Nephron progenitor cell (in vitro differentiated cells): ENCODE data around the gene ABLIM1.

Source experiments
- DNase-seq: peaks from one replicate; pipeline ENCODE4 v3.0.0; 2021
- H3K27ac Mint-ChIP-seq: 2 replicates; pipeline ENCODE4 v1.8.0; 2021; ENCODE audit warnings: mild to moderate bottlenecking, moderate library complexity, mixed read lengths
- H3K27me3 Mint-ChIP-seq: 2 replicates; pipeline ENCODE4 v1.8.0; 2021; ENCODE audit warnings: mild to moderate bottlenecking, low read depth, mixed read lengths; ENCODE audit not compliant: poor library complexity
- H3K36me3 Mint-ChIP-seq: 2 replicates; pipeline ENCODE4 v1.8.0; 2021; ENCODE audit warnings: low read depth, mixed read lengths
- H3K4me1 Mint-ChIP-seq: 2 replicates; pipeline ENCODE4 v1.8.0; 2021; ENCODE audit warnings: mixed read lengths
- H3K4me3 Mint-ChIP-seq: 2 replicates; pipeline ENCODE4 v1.8.0; 2021; ENCODE audit warnings: mild to moderate bottlenecking, moderate library complexity, mixed read lengths
- H3K9me3 Mint-ChIP-seq: 2 replicates; pipeline ENCODE4 v1.8.0; 2021; ENCODE audit warnings: mild to moderate bottlenecking, moderate library complexity, mixed read lengths
- TF ChIP-seq, protein P1 (sequence below): fragments of 200-600 bp; sonication (generic); IDR thresholded peaks from 2 replicates; pipeline ENCODE4 v1.5.0; 2021; ENCODE audit warnings: antibody characterized with exemption

ABLIM1 gene

GRCh38 chr10:114431414-114432135 is 226.5 kb downstream of the ABLIM1 start:
- no peak overlapping the region for H3K4me3 Mint-ChIP-seq
- H3K27ac Mint-ChIP-seq: no peak overlapping the region
- TF ChIP-seq, protein P1, sequence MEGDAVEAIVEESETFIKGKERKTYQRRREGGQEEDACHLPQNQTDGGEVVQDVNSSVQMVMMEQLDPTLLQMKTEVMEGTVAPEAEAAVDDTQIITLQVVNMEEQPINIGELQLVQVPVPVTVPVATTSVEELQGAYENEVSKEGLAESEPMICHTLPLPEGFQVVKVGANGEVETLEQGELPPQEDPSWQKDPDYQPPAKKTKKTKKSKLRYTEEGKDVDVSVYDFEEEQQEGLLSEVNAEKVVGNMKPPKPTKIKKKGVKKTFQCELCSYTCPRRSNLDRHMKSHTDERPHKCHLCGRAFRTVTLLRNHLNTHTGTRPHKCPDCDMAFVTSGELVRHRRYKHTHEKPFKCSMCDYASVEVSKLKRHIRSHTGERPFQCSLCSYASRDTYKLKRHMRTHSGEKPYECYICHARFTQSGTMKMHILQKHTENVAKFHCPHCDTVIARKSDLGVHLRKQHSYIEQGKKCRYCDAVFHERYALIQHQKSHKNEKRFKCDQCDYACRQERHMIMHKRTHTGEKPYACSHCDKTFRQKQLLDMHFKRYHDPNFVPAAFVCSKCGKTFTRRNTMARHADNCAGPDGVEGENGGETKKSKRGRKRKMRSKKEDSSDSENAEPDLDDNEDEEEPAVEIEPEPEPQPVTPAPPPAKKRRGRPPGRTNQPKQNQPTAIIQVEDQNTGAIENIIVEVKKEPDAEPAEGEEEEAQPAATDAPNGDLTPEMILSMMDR: no peak
- H3K27me3 Mint-ChIP-seq: peaks cover 6% of the 10 kb centered on the region
- H3K36me3 Mint-ChIP-seq: peaks cover 26% of the 10 kb centered on the region
- H3K4me1 Mint-ChIP-seq: peaks cover 6% of the 10 kb centered on the region
- no peak for DNase-seq
- no peaks in the 10 kb centered on the region for H3K9me3 Mint-ChIP-seq

DNA sequence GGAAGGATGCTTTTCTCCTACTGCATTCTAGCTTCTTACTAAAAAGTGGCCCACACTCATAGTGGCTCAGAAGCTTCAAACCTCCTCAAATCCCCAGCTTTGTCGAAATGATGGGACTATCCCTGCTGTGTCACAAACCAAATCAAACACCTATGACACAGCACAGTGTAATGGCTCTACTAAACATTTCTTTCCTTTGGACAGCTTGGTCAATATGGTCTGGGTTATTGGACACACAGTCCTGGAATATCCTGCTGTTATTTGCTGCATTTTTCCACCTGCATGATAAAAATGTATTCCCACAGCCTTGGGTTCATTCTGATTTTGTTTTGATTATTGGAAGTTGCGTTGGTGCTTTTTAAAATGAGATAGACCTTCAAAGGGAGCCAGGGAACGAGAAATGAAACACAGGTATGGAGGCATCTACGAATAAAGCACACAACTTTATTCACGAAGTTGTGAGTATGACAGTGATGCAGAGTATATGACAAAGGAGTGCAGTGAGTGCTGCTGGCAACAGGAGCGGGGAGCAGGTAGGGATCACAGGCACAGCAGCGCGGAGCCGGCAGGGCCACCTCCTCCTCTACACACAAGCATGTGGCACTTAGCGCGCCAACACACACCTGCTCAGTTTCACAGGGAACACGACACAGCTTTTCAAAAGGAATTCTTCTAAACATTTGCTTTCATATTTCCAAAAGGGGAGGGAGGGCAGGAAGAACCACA is 227.2 kb downstream of the ABLIM1 start:
- Mint-ChIP-seq H3K27ac (no peak overlapping the region), H3K27me3 (peaks cover 6% of the 10 kb centered on the region), H3K36me3 (peaks cover 19% of the 10 kb centered on the region), H3K4me3 (no peak overlapping the region), H3K4me1 (peaks cover 6% of the 10 kb centered on the region), H3K9me3 (no peaks in the 10 kb centered on the region)
- no peak for DNase-seq
- TF ChIP-seq, protein P1: no peak

DNA sequence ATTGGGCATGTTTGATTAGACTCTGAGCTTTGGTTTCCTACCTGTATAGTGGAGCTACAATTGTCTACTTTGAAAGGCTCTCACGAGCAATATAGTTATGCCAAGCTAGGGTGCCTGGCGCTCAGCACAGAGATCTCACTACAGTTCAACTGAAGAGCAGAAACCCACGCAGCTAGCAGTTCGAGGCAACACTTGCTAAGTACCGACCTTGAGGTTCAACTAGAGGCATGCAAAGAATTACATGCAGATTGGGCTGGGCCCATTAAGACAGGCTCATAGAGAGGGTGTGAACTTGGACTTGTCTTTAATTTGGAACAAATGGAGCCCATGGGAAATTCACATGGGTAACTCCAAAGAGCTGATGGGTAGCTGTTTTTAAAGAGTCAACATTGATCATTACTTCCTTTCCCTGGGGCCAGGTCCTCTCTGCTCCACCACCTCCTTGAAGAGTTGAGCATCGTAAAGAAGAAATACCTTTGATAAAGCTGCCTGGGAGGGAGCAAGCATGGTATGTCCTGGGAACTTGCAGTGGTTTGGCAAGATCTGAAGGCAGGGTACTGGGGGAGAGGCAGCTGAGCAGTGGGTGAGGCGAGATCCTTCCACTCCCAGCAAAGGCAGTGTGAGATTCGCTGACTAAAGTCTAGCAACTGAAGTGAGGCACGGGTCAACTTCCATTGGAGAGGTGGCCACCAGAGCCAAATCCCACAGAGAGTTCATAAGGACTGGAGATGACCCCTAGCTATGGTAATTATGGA is 228.3 kb downstream of the ABLIM1 start:
- Mint-ChIP-seq H3K27ac (no peak overlapping the region), H3K4me3 (no peak overlapping the region), H3K9me3 (no peaks in the 10 kb centered on the region), H3K4me1 (peaks cover 6% of the 10 kb centered on the region), H3K36me3 (peaks cover 12% of the 10 kb centered on the region), H3K27me3 (peaks cover 3% of the 10 kb centered on the region)
- TF ChIP-seq, protein P1: no peak
- no peak for DNase-seq

- Mint-ChIP-seq H3K4me3 (no peak overlapping the region), H3K27me3 (peaks cover 3% of the 10 kb centered on the region), H3K27ac (no peak overlapping the region), H3K36me3 (peaks cover 6% of the 10 kb centered on the region), H3K9me3 (no peaks in the 10 kb centered on the region), H3K4me1 (peaks cover 6% of the 10 kb centered on the region)
- TF ChIP-seq, protein P1: no peak
- DNase-seq: no peak
Measured at GRCh38 chr10:114427124-114427852, 230.8 kb downstream of the ABLIM1 start.

DNA sequence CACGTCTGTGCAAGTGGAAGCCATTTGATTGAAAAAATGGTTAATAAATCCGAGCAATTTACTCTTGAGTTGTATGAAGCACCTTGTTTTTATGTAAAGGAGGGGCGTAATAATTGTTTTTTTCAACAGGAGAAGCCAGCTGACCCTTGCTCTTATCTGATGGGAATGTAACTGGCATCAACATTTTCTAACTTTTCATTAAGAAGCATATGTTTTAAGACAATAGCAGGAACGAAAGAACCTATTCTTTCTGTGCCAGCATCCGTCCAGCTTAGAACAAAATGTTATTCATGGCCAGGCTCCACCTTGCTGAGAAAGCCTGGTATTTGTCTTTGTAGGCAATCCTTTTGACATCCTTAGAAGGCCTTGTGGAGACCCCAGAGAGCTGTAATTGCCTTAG is 231.6 kb downstream of the ABLIM1 start:
- H3K27me3 Mint-ChIP-seq: peaks cover 3% of the 10 kb centered on the region
- no peak overlapping the region for H3K4me3 Mint-ChIP-seq
- H3K27ac Mint-ChIP-seq: no peak overlapping the region
- no peaks in the 10 kb centered on the region for H3K9me3 Mint-ChIP-seq
- TF ChIP-seq, protein P1: no peak
- DNase-seq: no peak
- H3K4me1 Mint-ChIP-seq: peaks cover 6% of the 10 kb centered on the region
- peaks cover 6% of the 10 kb centered on the region for H3K36me3 Mint-ChIP-seq
